HepG2 (cell line): ENCODE measurements around the gene CORO7. TPM values are rescaled to one million over a fixed set of nuclear protein-coding genes. Genes with fewer than 3 reads are reported as not detected.

Source experiments
- CBX2 ChIP-seq, 2 experiments: fragments of 200-600 bp in 1 of 2; sonication (generic); formaldehyde crosslinking in 1 of 2; IDR thresholded peaks; 2 replicates each; pipeline versions ENCODE4 v1.7.0 to v1.8.1; 2018 to 2022; ENCODE audit warnings: low read depth in 2 of 2, low read length in 1 of 2, mild to moderate bottlenecking in 1 of 2, missing genetic modification reagents in 1 of 2
- CCAR2 ChIP-seq: fragments of 200-400 bp; formaldehyde crosslinking; optimal IDR thresholded peaks from 2 replicates; pipeline ENCODE3; 2018; ENCODE audit warnings: low read depth, mild to moderate bottlenecking, low read length, moderate library complexity
- CENPBD1 ChIP-seq: sonication (generic); formaldehyde crosslinking; IDR thresholded peaks from 2 replicates; pipeline ENCODE4 v1.8.0; 2022; ENCODE audit warnings: missing genetic modification reagents, low read depth, mild to moderate bottlenecking, borderline replicate concordance
- DRAP1 ChIP-seq: IDR thresholded peaks from 2 replicates; pipeline ENCODE4 v1.6.1; 2016; ENCODE audit warnings: missing genetic modification reagents, missing compliant biosample characterization
- EHMT2 ChIP-seq: fragments of 200-600 bp; sonication (generic); IDR thresholded peaks from 2 replicates; pipeline ENCODE4 v1.7.0; 2017; ENCODE audit warnings: antibody characterized with exemption, low read depth, low read length, borderline replicate concordance
- ELF3 ChIP-seq: IDR thresholded peaks from 2 replicates; pipeline ENCODE4 v1.6.1; 2016; ENCODE audit warnings: missing genetic modification reagents, missing compliant biosample characterization
- ESRRA ChIP-seq: sonication (generic); formaldehyde crosslinking; IDR thresholded peaks from 2 replicates; pipeline ENCODE4 v1.5.1; 2020; ENCODE audit warnings: mild to moderate bottlenecking, low read depth, missing genetic modification reagents
- EZH2 ChIP-seq: conservative IDR thresholded peaks from 2 replicates; pipeline ENCODE4 v1.6.1; 2012; ENCODE audit warnings: mild to moderate bottlenecking, low read depth, low read length, moderate library complexity
- GATAD2A ChIP-seq: IDR thresholded peaks from 2 replicates; pipeline ENCODE4 v1.6.1; 2016
- GZF1 ChIP-seq: sonication (generic); formaldehyde crosslinking; IDR thresholded peaks from 2 replicates; pipeline ENCODE4 v1.5.1; 2020; ENCODE audit warnings: mild to moderate bottlenecking, missing genetic modification reagents
- IRX3 ChIP-seq: sonication (generic); formaldehyde crosslinking; IDR thresholded peaks from 2 replicates; pipeline ENCODE4 v1.8.1; 2023; ENCODE audit warnings: mild to moderate bottlenecking, low read depth, missing genetic modification reagents, borderline replicate concordance
- MXD1 ChIP-seq: sonication (generic); formaldehyde crosslinking; IDR thresholded peaks from 2 replicates; pipeline ENCODE4 v1.4.0; 2020; ENCODE audit warnings: mild to moderate bottlenecking, missing genetic modification reagents
- NFE2 ChIP-seq: sonication (generic); formaldehyde crosslinking; IDR thresholded peaks from 2 replicates; pipeline ENCODE4 v1.4.0; 2020; ENCODE audit warnings: missing genetic modification reagents
- NKX3-1 ChIP-seq: sonication (generic); formaldehyde crosslinking; IDR thresholded peaks from 2 replicates; pipeline ENCODE4 v1.5.0; 2020; ENCODE audit warnings: missing genetic modification reagents
- NPAS2 ChIP-seq: sonication (generic); formaldehyde crosslinking; IDR thresholded peaks from 2 replicates; pipeline ENCODE4 v1.8.0; 2022; ENCODE audit warnings: mild to moderate bottlenecking, missing genetic modification reagents, borderline replicate concordance
- RFX5 ChIP-seq: IDR thresholded peaks from 2 replicates; pipeline ENCODE4 v1.6.1; 2011; ENCODE audit warnings: low read depth, low read length, improper control_type of control experiment
- SALL1 ChIP-seq: sonication (generic); formaldehyde crosslinking; IDR thresholded peaks from 2 replicates; pipeline ENCODE4 v1.8.0; 2022; ENCODE audit warnings: mild to moderate bottlenecking, missing genetic modification reagents
- TGIF2 ChIP-seq: IDR thresholded peaks from 2 replicates; pipeline ENCODE4 v1.6.1; 2016; ENCODE audit warnings: control low read depth, missing compliant biosample characterization
- YEATS4 ChIP-seq: sonication (generic); formaldehyde crosslinking; IDR thresholded peaks from 2 replicates; pipeline ENCODE4 v1.4.0; 2020; ENCODE audit warnings: missing genetic modification reagents, borderline replicate concordance
- ZBTB34 ChIP-seq: sonication (generic); formaldehyde crosslinking; IDR thresholded peaks from 2 replicates; pipeline ENCODE4 v1.8.0; 2022; ENCODE audit warnings: mild to moderate bottlenecking, missing genetic modification reagents
- ZC3H13 ChIP-seq: sonication (generic); formaldehyde crosslinking; IDR thresholded peaks from 2 replicates; pipeline ENCODE4 v1.8.1; 2023; ENCODE audit warnings: mild to moderate bottlenecking, missing genetic modification reagents, moderate library complexity
- ZNF225 ChIP-seq: sonication (generic); formaldehyde crosslinking; IDR thresholded peaks from 2 replicates; pipeline ENCODE4 v1.4.0; 2020; ENCODE audit warnings: mild to moderate bottlenecking, missing genetic modification reagents
- ZNF441 ChIP-seq: sonication (generic); formaldehyde crosslinking; IDR thresholded peaks from 2 replicates; pipeline ENCODE4 v1.7.0; 2021; ENCODE audit warnings: missing genetic modification reagents, borderline replicate concordance
- ZNF547 ChIP-seq: sonication (generic); formaldehyde crosslinking; IDR thresholded peaks from 2 replicates; pipeline ENCODE4 v1.5.1; 2020; ENCODE audit warnings: mild to moderate bottlenecking, missing genetic modification reagents
- ZNF577 ChIP-seq: sonication (generic); formaldehyde crosslinking; IDR thresholded peaks from 2 replicates; pipeline ENCODE4 v1.4.0; 2020; ENCODE audit warnings: mild to moderate bottlenecking, low read depth, missing genetic modification reagents, borderline replicate concordance
- ZNF709 ChIP-seq: sonication (generic); formaldehyde crosslinking; IDR thresholded peaks from 2 replicates; pipeline ENCODE4 v1.5.0; 2020; ENCODE audit warnings: mild to moderate bottlenecking, missing genetic modification reagents
- ZNF850 ChIP-seq: sonication (generic); formaldehyde crosslinking; conservative IDR thresholded peaks from 2 replicates; pipeline ENCODE4 v1.9.0; 2021; ENCODE audit warnings: mild to moderate bottlenecking, missing genetic modification reagents
- ZSCAN25 ChIP-seq: sonication (generic); formaldehyde crosslinking; IDR thresholded peaks from 2 replicates; pipeline ENCODE4 v1.8.0; 2022; ENCODE audit warnings: mild to moderate bottlenecking, missing genetic modification reagents
- polyA plus RNA-seq, 8 experiments: library from polyadenylated mRNA; depleted of rRNA in 3 of 8; stranded (reverse) in 7 of 8; unstranded in 1 of 8; fragments of >200 nt; fragmentation: Illumina TruSeq in 4 of 8; extraction: Trizol in 4 of 8; gene quantifications; 2 replicates each; pipeline versions ENCODE4 v1.2.1 to v1.2.3, GENCODE V29; 2011 to 2016; ENCODE audit warnings: low read depth in 4 of 8, missing spikeins in 1 of 8, mixed read lengths in 1 of 8; ENCODE audit not compliant: insufficient read depth in 1 of 8
- total RNA-seq, 5 experiments: library from RNA; depleted of rRNA; stranded (reverse); fragments of >200 nt; fragmentation: Illumina TruSeq; extraction: Trizol; gene quantifications; 2 replicates each; pipeline ENCODE4 v1.2.3, GENCODE V29; 2016; ENCODE audit warnings: low read depth in 1 of 5
- TF ChIP-seq, protein P1 (sequence below): IDR thresholded peaks from 2 replicates; pipeline ENCODE4 v1.6.1; 2016; ENCODE audit warnings: low read depth

Gene CORO7
- total and polyA plus RNA-seq, 2 of the 13 experiments (the other 11 are each of a cell fraction or from before 2014, with no cell fraction given) = 9.9 to 14.3 TPM

- TF ChIP-seq ZSCAN25 (CRISPR knock-in tag) (peak; percentile 70; the same call in 1 of the 2 replicates), GZF1 (CRISPR knock-in tag) (no peak), YEATS4 (CRISPR knock-in tag) (no peak), ZNF709 (CRISPR knock-in tag) (no peak), IRX3 (CRISPR knock-in tag) (no peak), CCAR2 (no peak), NKX3-1 (CRISPR knock-in tag) (no peak), DRAP1 (CRISPR knock-in tag) (no peak), ZBTB34 (no peak), ESRRA (CRISPR knock-in tag) (peak; percentile 96), ZNF225 (CRISPR knock-in tag) (0 out of 2 replicates have a peak, but pooled peaks have one; percentile 45), SALL1 (CRISPR knock-in tag) (peak; percentile 83), EZH2 (no peak), ELF3 (CRISPR knock-in tag) (0 out of 2 replicates have a peak, but pooled peaks have one; percentile 19), MXD1 (CRISPR knock-in tag) (peak; percentile 36; the same call in 1 of the 2 replicates), ZC3H13 (no peak), CENPBD1 (CRISPR knock-in tag) (no peak), GATAD2A (CRISPR knock-in tag) (peak; percentile 68), ZNF850 (CRISPR knock-in tag) (no peak), ZNF577 (no peak), CBX2 (IDR thresholded peaks at IDR 0.05; ENCODE audit: low read depth, low read length) (no peak), CBX2 (CRISPR knock-in tag; IDR thresholded peaks at IDR 0.05; ENCODE audit: low read depth) (no peak), NFE2 (CRISPR knock-in tag) (no peak), NPAS2 (CRISPR knock-in tag) (no peak), RFX5 (no peak), ZNF441 (CRISPR knock-in tag) (no peak), TGIF2 (CRISPR knock-in tag) (peak; percentile 86; the same call in 1 of the 2 replicates), ZNF547 (CRISPR knock-in tag) (no peak), EHMT2 (no peak)
- TF ChIP-seq, protein P1, sequence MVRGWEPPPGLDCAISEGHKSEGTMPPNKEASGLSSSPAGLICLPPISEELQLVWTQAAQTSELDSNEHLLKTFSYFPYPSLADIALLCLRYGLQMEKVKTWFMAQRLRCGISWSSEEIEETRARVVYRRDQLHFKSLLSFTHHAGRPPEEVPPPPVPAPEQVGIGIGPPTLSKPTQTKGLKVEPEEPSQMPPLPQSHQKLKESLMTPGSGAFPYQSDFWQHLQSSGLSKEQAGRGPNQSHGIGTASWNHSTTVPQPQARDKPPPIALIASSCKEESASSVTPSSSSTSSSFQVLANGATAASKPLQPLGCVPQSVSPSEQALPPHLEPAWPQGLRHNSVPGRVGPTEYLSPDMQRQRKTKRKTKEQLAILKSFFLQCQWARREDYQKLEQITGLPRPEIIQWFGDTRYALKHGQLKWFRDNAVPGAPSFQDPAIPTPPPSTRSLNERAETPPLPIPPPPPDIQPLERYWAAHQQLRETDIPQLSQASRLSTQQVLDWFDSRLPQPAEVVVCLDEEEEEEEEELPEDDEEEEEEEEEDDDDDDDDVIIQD = no peak
Measured at GRCh38 chr16:4367393-4367856, 49.0 kb downstream of the CORO7 start (continued).
